ENCODE data around the gene ZNF331. TPM values are rescaled to one million over a fixed set of nuclear protein-coding genes. Genes with fewer than 3 reads are reported as not detected.

The ZNF331 gene
- total RNA-seq, 2 experiments from 2014 or later: 34.8 to 36.4 TPM

DNA sequence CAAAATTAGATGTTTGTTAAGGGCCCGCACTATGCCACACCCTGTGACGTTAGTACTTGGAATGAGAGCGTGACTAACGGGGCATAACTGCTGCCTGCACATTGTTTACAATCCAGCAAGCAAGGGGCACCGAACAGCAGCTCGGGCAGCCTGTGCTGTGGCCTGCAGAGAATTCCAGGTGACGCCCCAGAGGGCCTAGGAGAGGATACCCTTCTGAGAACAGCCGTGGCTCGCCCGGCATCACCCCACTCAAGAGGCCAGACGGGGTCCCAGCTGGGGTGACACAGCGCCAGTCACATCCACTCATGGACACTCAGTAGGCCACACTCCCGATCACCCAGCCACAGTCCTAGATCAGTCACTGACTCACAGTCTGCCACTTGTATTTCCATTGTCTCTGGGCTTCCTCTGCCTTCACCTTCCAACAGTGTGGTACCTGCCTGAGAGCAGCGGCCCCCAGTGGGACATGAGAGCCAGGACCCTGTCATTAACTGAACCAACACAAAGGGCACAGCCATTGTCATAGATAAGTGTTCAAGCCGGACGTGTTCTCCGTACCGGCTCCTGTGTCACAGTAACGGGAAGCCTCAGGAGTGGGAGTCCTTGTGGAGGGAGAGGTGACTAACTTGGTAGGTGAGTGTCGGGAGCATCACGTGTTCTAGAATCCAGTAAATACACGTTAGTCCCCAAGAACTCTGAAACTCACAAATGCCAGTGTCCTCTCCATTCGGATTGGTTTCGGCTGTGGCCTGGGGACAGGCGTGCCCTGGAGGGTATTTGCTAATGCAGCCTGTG, 7.5 kb downstream of the ZNF331 start:
- Mint-ChIP-seq H3K4me1 (ENCODE audit: low read depth) (peaks cover 25% of the 10 kb centered on the region), H3K4me3 (no peak overlapping the region), H3K36me3 (ENCODE audit: low read depth) (peaks cover 56% of the 10 kb centered on the region), H3K27me3 (no peaks in the 10 kb centered on the region), H3K9me3 (peaks cover 4% of the 10 kb centered on the region), H3K27ac (no peak overlapping the region)
- no peak for ATAC-seq
- TF ChIP-seq CTCF (IDR thresholded peaks at IDR 0.05): no peak
- no peak for DNase-seq
- POLR2A ChIA-PET: interaction anchor here (0.6 kb wide), 1 partner anchor 570 kb away, joined by 3 read pairs; the partner anchor contains the start of genes PRPF31 and TFPT
- intact Hi-C loops (cut with micrococcal nuclease): no loop called here
- CTCF ChIA-PET: no interaction called here

- H3K36me3 Mint-ChIP-seq (ENCODE audit: low read depth): peaks cover 55% of the 10 kb centered on the region
- DNase-seq: no peak
- ChIA-PET POLR2A (no interaction called here), CTCF (no interaction called here)
- H3K4me3 Mint-ChIP-seq: no peak overlapping the region
- no peak for ATAC-seq
- no peaks in the 10 kb centered on the region for H3K27me3 Mint-ChIP-seq
- peak overlapping the region; percentile 54 for H3K27ac Mint-ChIP-seq
- H3K4me1 Mint-ChIP-seq (ENCODE audit: low read depth): peaks cover 21% of the 10 kb centered on the region
- TF ChIP-seq CTCF (IDR thresholded peaks at IDR 0.05): no peak
- peaks cover 4% of the 10 kb centered on the region for H3K9me3 Mint-ChIP-seq
- intact Hi-C loops (cut with micrococcal nuclease): no loop called here
These were observed 9.0 kb downstream of the ZNF331 start for GRCh38 chr19:53546758-53547513.

DNA sequence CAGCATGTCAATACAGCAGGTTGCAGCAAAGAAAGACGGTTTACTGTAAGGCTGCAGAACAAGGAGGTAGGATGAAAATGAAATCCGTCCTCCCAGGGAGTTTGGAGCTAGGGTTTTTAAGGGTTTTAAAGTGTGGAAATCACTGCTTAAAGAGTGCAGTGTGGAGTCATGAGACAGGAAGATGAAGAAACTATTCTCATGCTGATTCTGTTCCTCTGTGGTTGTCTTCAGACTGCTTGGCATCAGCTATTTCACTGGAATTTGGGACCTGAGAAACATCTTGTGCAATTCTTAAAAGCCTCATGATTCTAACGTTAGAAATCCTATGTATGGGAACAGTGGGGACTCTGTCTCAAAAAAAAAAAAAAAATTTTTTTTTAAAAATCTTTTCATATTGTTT, 11.4 kb downstream of the ZNF331 start:
- peaks cover 59% of the 10 kb centered on the region for H3K36me3 Mint-ChIP-seq (ENCODE audit: low read depth)
- DNase-seq (no peak), ATAC-seq (no peak)
- peaks cover 4% of the 10 kb centered on the region for H3K9me3 Mint-ChIP-seq
- intact Hi-C loops (cut with micrococcal nuclease): no loop called here
- POLR2A ChIA-PET: no interaction called here
- no peak overlapping the region for H3K4me3 Mint-ChIP-seq
- H3K4me1 Mint-ChIP-seq (ENCODE audit: low read depth): peaks cover 29% of the 10 kb centered on the region
- CTCF ChIA-PET: no interaction called here
- H3K27me3 Mint-ChIP-seq: no peaks in the 10 kb centered on the region
- TF ChIP-seq CTCF (IDR thresholded peaks at IDR 0.05): no peak
- H3K27ac Mint-ChIP-seq: no peak overlapping the region

DNA sequence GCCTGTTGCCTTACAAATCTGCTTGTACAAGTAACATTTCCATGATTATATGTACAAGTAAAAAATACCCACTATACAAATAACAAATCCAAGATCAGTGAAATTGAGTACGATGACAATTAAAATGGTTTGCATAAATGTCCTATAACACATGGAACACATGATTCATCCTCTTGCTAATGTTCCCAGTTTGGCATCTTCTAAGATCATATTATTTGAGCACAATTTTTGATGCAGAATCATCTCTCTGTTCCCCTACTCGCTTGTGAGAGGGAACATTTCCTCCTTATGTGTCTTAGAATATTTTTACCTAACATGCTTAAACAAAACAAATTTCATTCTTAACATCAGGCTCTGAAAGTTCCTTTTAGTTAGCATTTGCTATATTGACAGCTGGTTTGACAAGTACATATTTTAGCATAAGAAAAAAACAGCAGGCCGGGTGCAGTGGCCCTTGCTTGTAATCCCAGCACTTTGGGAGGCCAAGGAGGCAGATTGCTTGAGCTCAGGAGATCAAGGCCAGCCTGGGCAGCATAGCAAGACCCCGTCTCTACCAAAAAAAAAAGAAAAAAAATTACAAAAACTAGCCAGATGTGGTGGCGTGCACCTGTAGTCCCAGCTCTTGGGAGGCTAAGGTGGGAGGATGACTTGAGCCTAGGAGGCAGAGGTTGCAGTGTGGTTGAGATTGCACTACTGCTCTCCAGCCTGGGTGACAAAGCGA, 14.2 kb downstream of the ZNF331 start:
- CTCF ChIA-PET: no interaction called here
- Mint-ChIP-seq H3K4me1 (ENCODE audit: low read depth) (peaks cover 29% of the 10 kb centered on the region), H3K9me3 (no peaks in the 10 kb centered on the region), H3K27me3 (no peaks in the 10 kb centered on the region), H3K4me3 (no peak overlapping the region), H3K36me3 (ENCODE audit: low read depth) (peaks cover 59% of the 10 kb centered on the region), H3K27ac (no peak overlapping the region)
- POLR2A ChIA-PET: interaction anchor here (1.2 kb wide), 1 partner anchor 31 kb away, joined by 3 read pairs; no protein-coding TSS in a partner anchor
- intact Hi-C loops (cut with micrococcal nuclease): no loop called here
- ATAC-seq: no peak
- DNase-seq: no peak
- no peak for TF ChIP-seq CTCF (IDR thresholded peaks at IDR 0.05)

All from activated CD8-positive, alpha-beta T cell treated with anti-CD3 and anti-CD28 coated beads for 36 hours (primary cell).